Measurements from ENCODE around the gene ZNF197. TPM values are rescaled to one million over a fixed set of nuclear protein-coding genes. Genes with fewer than 3 reads are reported as not detected.

Gene ZNF197
- total and polyA plus RNA-seq, 2 of the 13 experiments (the other 11 are each of a cell fraction or from before 2014, with no cell fraction given) = 1.8 to 6.8 TPM

DNA sequence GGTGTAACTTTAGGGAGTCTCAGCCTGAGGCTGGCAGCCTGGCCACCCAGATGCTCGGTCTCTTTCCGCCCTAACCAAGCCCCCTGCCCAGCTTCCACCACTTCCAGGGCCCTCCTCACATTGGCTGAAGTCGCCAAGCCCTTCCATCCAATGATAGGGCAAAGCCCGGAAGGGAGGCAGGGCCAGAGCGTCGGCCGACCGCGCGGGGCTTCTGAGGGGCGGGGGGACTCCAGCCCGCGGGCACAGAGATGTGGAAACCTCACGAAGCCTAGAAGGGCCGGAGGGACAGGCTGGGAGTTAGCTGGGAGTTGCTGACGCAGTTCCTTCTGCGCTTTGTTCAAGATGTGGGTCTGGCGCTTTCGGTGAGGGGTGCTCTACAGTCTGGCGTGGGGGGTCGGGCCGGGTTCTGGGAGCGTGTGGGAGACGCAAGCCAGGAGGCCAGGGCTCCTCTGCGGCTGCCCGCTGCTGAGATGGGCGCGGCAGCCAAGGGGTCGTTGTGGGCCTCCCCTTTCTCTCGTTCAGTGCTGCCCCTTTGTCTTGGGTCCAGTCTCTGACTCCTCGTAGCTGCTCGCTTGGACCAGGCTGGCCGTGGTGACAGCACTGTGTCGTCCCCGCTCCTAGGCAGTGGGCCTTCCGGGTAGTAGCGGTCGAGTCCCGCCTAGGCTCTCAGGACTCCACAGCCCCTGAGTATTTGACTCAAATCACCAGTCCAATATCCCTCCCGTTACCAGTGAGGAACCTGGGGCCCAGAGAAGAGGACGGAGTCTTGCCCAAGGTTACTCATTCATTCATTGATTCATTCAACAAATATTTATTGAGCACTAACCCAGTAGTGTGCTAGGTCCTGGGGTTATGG is 40.0 kb upstream of the ZNF197 start, which contains the start of gene ZNF660 (continued):
- TF ChIP-seq, protein P1, sequence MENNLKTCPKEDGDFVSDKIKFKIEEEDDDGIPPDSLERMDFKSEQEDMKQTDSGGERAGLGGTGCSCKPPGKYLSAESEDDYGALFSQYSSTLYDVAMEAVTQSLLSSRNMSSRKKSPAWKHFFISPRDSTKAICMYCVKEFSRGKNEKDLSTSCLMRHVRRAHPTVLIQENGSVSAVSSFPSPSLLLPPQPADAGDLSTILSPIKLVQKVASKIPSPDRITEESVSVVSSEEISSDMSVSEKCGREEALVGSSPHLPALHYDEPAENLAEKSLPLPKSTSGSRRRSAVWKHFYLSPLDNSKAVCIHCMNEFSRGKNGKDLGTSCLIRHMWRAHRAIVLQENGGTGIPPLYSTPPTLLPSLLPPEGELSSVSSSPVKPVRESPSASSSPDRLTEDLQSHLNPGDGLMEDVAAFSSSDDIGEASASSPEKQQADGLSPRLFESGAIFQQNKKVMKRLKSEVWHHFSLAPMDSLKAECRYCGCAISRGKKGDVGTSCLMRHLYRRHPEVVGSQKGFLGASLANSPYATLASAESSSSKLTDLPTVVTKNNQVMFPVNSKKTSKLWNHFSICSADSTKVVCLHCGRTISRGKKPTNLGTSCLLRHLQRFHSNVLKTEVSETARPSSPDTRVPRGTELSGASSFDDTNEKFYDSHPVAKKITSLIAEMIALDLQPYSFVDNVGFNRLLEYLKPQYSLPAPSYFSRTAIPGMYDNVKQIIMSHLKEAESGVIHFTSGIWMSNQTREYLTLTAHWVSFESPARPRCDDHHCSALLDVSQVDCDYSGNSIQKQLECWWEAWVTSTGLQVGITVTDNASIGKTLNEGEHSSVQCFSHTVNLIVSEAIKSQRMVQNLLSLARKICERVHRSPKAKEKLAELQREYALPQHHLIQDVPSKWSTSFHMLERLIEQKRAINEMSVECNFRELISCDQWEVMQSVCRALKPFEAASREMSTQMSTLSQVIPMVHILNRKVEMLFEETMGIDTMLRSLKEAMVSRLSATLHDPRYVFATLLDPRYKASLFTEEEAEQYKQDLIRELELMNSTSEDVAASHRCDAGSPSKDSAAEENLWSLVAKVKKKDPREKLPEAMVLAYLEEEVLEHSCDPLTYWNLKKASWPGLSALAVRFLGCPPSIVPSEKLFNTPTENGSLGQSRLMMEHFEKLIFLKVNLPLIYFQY (CRISPR knock-in tag; IDR thresholded peaks at IDR 0.05; ENCODE audit: borderline replicate concordance) = no peak
- TF ChIP-seq THAP11 (CRISPR knock-in tag; IDR thresholded peaks at IDR 0.05) (peak; percentile 34; the same call in 1 of the 2 replicates), ATAD3A (CRISPR knock-in tag; IDR thresholded peaks at IDR 0.05) (no peak), ZNF225 (CRISPR knock-in tag; IDR thresholded peaks at IDR 0.05) (no peak), HMG20A (CRISPR knock-in tag; IDR thresholded peaks at IDR 0.05; ENCODE audit: borderline replicate concordance) (no peak), MXI1 (IDR thresholded peaks at IDR 0.05; ENCODE audit: borderline replicate concordance, low read depth, low read length) (no peak), MAZ (IDR thresholded peaks at IDR 0.05; ENCODE audit: borderline replicate concordance, low read depth, low read length) (0 out of 2 replicates have a peak, but pooled peaks have one; percentile 35), MAZ (CRISPR knock-in tag; IDR thresholded peaks at IDR 0.05; ENCODE audit: low read depth) (peak; percentile 52; the same call in 1 of the 2 replicates), XBP1 (CRISPR knock-in tag; IDR thresholded peaks at IDR 0.05) (no peak)
- TF ChIP-seq, protein P2, sequence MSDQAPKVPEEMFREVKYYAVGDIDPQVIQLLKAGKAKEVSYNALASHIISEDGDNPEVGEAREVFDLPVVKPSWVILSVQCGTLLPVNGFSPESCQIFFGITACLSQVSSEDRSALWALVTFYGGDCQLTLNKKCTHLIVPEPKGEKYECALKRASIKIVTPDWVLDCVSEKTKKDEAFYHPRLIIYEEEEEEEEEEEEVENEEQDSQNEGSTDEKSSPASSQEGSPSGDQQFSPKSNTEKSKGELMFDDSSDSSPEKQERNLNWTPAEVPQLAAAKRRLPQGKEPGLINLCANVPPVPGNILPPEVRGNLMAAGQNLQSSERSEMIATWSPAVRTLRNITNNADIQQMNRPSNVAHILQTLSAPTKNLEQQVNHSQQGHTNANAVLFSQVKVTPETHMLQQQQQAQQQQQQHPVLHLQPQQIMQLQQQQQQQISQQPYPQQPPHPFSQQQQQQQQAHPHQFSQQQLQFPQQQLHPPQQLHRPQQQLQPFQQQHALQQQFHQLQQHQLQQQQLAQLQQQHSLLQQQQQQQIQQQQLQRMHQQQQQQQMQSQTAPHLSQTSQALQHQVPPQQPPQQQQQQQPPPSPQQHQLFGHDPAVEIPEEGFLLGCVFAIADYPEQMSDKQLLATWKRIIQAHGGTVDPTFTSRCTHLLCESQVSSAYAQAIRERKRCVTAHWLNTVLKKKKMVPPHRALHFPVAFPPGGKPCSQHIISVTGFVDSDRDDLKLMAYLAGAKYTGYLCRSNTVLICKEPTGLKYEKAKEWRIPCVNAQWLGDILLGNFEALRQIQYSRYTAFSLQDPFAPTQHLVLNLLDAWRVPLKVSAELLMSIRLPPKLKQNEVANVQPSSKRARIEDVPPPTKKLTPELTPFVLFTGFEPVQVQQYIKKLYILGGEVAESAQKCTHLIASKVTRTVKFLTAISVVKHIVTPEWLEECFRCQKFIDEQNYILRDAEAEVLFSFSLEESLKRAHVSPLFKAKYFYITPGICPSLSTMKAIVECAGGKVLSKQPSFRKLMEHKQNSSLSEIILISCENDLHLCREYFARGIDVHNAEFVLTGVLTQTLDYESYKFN (CRISPR knock-in tag; conservative IDR thresholded peaks at IDR 0.05) = no peak
- TF ChIP-seq, protein P3, sequence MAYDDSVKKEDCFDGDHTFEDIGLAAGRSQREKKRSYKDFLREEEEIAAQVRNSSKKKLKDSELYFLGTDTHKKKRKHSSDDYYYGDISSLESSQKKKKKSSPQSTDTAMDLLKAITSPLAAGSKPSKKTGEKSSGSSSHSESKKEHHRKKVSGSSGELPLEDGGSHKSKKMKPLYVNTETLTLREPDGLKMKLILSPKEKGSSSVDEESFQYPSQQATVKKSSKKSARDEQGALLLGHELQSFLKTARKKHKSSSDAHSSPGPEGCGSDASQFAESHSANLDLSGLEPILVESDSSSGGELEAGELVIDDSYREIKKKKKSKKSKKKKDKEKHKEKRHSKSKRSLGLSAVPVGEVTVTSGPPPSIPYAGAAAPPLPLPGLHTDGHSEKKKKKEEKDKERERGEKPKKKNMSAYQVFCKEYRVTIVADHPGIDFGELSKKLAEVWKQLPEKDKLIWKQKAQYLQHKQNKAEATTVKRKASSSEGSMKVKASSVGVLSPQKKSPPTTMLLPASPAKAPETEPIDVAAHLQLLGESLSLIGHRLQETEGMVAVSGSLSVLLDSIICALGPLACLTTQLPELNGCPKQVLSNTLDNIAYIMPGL (CRISPR knock-in tag; IDR thresholded peaks at IDR 0.05; ENCODE audit: borderline replicate concordance in 1 of 2, low read depth in 1 of 2) = peak in 1 of 2 experiments; percentile 39; a peak in 1 of 4 replicates
- TF ChIP-seq, protein P4, sequence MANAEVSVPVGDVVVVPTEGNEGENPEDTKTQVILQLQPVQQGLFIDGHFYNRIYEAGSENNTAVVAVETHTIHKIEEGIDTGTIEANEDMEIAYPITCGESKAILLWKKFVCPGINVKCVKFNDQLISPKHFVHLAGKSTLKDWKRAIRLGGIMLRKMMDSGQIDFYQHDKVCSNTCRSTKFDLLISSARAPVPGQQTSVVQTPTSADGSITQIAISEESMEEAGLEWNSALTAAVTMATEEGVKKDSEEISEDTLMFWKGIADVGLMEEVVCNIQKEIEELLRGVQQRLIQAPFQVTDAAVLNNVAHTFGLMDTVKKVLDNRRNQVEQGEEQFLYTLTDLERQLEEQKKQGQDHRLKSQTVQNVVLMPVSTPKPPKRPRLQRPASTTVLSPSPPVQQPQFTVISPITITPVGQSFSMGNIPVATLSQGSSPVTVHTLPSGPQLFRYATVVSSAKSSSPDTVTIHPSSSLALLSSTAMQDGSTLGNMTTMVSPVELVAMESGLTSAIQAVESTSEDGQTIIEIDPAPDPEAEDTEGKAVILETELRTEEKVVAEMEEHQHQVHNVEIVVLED (CRISPR knock-in tag; IDR thresholded peaks at IDR 0.05; ENCODE audit: borderline replicate concordance) = peak; percentile 41; the same call in 1 of the 2 replicates
- TF ChIP-seq, protein P5, sequence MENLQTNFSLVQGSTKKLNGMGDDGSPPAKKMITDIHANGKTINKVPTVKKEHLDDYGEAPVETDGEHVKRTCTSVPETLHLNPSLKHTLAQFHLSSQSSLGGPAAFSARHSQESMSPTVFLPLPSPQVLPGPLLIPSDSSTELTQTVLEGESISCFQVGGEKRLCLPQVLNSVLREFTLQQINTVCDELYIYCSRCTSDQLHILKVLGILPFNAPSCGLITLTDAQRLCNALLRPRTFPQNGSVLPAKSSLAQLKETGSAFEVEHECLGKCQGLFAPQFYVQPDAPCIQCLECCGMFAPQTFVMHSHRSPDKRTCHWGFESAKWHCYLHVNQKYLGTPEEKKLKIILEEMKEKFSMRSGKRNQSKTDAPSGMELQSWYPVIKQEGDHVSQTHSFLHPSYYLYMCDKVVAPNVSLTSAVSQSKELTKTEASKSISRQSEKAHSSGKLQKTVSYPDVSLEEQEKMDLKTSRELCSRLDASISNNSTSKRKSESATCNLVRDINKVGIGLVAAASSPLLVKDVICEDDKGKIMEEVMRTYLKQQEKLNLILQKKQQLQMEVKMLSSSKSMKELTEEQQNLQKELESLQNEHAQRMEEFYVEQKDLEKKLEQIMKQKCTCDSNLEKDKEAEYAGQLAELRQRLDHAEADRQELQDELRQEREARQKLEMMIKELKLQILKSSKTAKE (CRISPR knock-in tag; IDR thresholded peaks at IDR 0.05; ENCODE audit: borderline replicate concordance) = no peak
